ENCODE results near the gene TTLL11.

DNA sequence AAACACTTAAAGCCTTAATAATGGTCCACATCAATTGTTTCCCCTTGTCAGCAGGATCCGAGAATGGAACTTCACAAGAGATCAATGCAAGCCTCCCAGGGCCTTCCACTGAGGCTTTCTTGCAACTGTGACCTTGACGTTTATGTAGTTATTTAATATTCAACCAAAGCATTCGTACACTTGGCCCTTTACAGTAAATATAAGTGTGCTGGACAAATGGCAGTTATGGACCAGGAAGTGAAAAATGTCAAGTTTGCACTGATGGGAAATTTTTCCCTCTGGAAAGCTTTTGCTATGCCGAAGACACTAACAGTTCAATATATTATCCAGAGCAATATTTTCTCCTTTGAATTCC is 101.8 kb downstream of the TTLL11 start:
- no peak for TF ChIP-seq POLR2A (IDR thresholded peaks at IDR 0.05)
- TF ChIP-seq, protein P1, sequence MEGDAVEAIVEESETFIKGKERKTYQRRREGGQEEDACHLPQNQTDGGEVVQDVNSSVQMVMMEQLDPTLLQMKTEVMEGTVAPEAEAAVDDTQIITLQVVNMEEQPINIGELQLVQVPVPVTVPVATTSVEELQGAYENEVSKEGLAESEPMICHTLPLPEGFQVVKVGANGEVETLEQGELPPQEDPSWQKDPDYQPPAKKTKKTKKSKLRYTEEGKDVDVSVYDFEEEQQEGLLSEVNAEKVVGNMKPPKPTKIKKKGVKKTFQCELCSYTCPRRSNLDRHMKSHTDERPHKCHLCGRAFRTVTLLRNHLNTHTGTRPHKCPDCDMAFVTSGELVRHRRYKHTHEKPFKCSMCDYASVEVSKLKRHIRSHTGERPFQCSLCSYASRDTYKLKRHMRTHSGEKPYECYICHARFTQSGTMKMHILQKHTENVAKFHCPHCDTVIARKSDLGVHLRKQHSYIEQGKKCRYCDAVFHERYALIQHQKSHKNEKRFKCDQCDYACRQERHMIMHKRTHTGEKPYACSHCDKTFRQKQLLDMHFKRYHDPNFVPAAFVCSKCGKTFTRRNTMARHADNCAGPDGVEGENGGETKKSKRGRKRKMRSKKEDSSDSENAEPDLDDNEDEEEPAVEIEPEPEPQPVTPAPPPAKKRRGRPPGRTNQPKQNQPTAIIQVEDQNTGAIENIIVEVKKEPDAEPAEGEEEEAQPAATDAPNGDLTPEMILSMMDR (IDR thresholded peaks at IDR 0.05) = no peak

Measured in right lobe of liver (tissue), 4 donors.